Prostate gland (tissue), 2 donors: ENCODE results near the gene EBF3. TPM values are rescaled to one million over a fixed set of nuclear protein-coding genes. Genes with fewer than 3 reads are reported as not detected.

Source experiments
- DNase-seq: peaks from one replicate; pipeline ENCODE4 v3.0.0-alpha.2; 2019; ENCODE audit warnings: low spot score
- H3K27ac ChIP-seq, 2 donors: fragments of 200-600 bp; sonication (generic); 2 replicates each; pipeline ENCODE4 v1.5.1; 2017 to 2019
- H3K27me3 ChIP-seq: fragments of 200-600 bp; sonication (generic); replicated peaks from 2 replicates; pipeline ENCODE4 v1.5.1; 2019; ENCODE audit not compliant: insufficient read depth
- H3K36me3 ChIP-seq, 2 donors: fragments of 200-600 bp; sonication (generic); 1 replicate in 1 of 2; 2 replicates in 1 of 2; pipeline versions ENCODE4 v1.5.1 to v1.8.1; 2017 to 2019
- H3K4me1 ChIP-seq: fragments of 200-600 bp; sonication (generic); replicated peaks from 2 replicates; pipeline ENCODE4 v1.5.1; 2019
- H3K4me3 ChIP-seq, 2 donors: fragments of 200-600 bp; sonication (generic); 2 replicates each; pipeline ENCODE4 v1.5.1; 2017 to 2019
- H3K9me3 ChIP-seq: fragments of 200-600 bp; sonication (generic); 2 replicates; pipeline ENCODE4 v1.5.1; 2017
- POLR2A ChIP-seq: fragments of 450-650 bp; IDR thresholded peaks from one replicate; pipeline ENCODE4 v1.6.1; 2016; ENCODE audit warnings: antibody characterized with exemption, mild to moderate bottlenecking
- POLR2AphosphoS5 ChIP-seq: sonication (generic); formaldehyde crosslinking; IDR thresholded peaks from one replicate; pipeline ENCODE4 v1.6.1; 2017; ENCODE audit warnings: antibody characterized with exemption
- WGBS: methylation state at CpG from one replicate; pipeline ENCODE4 v1.1.5; 2018; 5-methylcytosine and 5-hydroxymethylcytosine counted together
- intact Hi-C: fragments of 100-400 bp; cut with DNase I; formaldehyde crosslinking; loops from one replicate; pipeline ENCODE4 v1.14.2; 2022
- total RNA-seq, 2 donors: library from RNA; depleted of rRNA; stranded (reverse); fragments of >200 nt; gene quantifications; one replicate each; pipeline ENCODE4 v1.1.0, GENCODE V29; 2016
- TF ChIP-seq, protein P1 (sequence below), 4 experiments: fragments of 200-600 bp in 2 of 4; fragments of 450-650 bp in 2 of 4; sonication (generic) in 2 of 4; IDR thresholded peaks; 1 replicate in 3 of 4; 2 replicates in 1 of 4; pipeline ENCODE4 v1.5.1; 2016 to 2019; ENCODE audit warnings: antibody characterized with exemption in 4 of 4, mild to moderate bottlenecking in 2 of 4, moderate library complexity in 2 of 4

EBF3 gene
- total RNA-seq, 2 donors from 2014 or later = 1.5 to 7.8 TPM

DNA sequence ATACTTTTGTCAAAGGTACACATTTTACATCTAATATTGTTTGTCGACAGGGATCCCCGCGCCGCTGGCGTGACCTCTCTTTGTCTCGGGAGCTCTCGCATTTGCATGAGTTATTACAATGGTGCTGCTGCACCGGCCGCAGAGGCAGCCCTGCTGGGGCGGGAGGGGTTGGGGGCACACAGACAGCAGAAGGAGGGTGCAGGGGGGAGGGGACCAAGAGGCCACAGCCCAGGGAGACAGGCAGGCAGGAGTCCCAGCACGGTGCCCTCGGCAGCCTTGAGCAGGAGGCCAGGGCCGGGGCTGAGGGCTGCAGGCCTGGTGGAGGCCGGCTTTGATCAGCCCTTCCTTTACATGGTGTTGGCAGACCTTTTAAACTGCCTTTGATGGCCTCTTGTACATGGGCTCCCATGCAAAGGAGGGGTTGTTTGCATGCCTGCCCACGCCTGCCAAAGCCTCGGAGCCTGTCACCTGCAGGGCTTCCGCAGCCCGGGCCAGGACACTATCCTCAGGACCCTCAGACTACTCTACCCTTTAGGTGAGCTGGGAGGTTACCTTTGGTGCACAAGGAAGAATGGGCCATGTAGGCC is 95.5 kb downstream of the EBF3 start:
- no peak for DNase-seq
- no peak overlapping the region for H3K4me3 ChIP-seq
- 94% methylated on average over 18 of the region's 18 CpGs for WGBS
- no peaks in the 10 kb centered on the region for H3K36me3 ChIP-seq
- H3K4me1 ChIP-seq = no peaks in the 10 kb centered on the region
- H3K27me3 ChIP-seq = no peaks in the 10 kb centered on the region
- no peaks in the 10 kb centered on the region for H3K9me3 ChIP-seq
- intact Hi-C loops = no loop called here
- TF ChIP-seq, protein P1, sequence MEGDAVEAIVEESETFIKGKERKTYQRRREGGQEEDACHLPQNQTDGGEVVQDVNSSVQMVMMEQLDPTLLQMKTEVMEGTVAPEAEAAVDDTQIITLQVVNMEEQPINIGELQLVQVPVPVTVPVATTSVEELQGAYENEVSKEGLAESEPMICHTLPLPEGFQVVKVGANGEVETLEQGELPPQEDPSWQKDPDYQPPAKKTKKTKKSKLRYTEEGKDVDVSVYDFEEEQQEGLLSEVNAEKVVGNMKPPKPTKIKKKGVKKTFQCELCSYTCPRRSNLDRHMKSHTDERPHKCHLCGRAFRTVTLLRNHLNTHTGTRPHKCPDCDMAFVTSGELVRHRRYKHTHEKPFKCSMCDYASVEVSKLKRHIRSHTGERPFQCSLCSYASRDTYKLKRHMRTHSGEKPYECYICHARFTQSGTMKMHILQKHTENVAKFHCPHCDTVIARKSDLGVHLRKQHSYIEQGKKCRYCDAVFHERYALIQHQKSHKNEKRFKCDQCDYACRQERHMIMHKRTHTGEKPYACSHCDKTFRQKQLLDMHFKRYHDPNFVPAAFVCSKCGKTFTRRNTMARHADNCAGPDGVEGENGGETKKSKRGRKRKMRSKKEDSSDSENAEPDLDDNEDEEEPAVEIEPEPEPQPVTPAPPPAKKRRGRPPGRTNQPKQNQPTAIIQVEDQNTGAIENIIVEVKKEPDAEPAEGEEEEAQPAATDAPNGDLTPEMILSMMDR (IDR thresholded peaks at IDR 0.05) = no peak
- TF ChIP-seq POLR2AphosphoS5 (no peak), POLR2A (no peak)
- H3K27ac ChIP-seq = no peak overlapping the region

DNA sequence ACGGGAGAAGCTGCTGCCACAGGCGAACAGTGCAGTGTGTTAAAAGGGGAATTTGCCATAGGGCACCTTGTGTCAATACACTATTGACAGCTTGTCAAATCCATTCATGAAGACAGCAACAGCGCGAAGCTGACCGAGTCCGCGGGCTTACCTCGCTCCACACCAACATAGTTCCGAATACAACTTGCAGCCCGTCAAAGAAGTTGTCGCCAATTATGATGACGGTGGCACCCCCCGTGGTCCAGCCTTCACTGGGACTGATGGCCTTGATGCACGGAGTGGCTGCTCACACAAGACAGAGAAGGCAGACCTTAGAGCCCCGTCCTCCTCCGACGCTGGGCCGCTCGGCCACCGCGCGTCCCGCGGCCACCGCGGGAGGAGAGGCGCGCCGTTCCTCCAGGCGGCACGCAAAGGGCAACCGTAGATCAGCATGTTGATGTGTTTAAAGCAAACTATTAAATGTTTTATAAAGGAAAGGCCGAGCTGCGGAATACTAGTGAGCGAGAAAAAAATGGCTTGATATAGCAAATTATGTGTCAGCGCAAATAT is 96.4 kb downstream of the EBF3 start:
- 97% methylated on average over 36 of the region's 36 CpGs for WGBS
- no peak overlapping the region for H3K27ac ChIP-seq
- no peaks in the 10 kb centered on the region for H3K36me3 ChIP-seq
- TF ChIP-seq POLR2AphosphoS5 = no peak
- TF ChIP-seq, protein P1 (IDR thresholded peaks at IDR 0.05) = no peak
- no peak for TF ChIP-seq POLR2A
- DNase-seq = no peak
- no peak overlapping the region for H3K4me3 ChIP-seq
- H3K4me1 ChIP-seq = no peaks in the 10 kb centered on the region
- no peaks in the 10 kb centered on the region for H3K9me3 ChIP-seq
- intact Hi-C loops = no loop called here
- no peaks in the 10 kb centered on the region for H3K27me3 ChIP-seq

DNA sequence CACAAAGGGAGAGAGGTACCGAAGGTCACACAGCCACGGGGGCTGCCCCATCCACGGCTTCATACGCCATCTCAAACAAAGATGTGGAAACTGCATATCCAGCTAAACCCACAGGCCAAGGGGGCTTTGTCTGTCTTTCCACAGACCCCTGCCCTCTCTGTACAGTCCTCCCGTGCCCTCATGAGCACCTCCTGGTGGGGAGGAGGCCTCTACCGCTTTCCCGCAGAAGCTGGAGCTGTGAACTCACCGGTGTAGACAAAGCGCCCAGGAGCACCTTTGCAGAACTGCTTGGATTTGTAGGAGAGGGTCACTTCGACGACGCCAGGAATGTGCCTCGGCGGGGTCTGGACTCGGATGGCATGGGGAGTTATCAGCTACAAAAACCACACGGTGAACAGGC is 97.2 kb downstream of the EBF3 start:
- no peaks in the 10 kb centered on the region for H3K36me3 ChIP-seq
- DNase-seq = no peak
- no peak overlapping the region for H3K27ac ChIP-seq
- H3K4me3 ChIP-seq = no peak overlapping the region
- no peaks in the 10 kb centered on the region for H3K9me3 ChIP-seq
- intact Hi-C loops = no loop called here
- no peaks in the 10 kb centered on the region for H3K4me1 ChIP-seq
- WGBS = 91% methylated on average over 16 of the region's 16 CpGs
- TF ChIP-seq POLR2A (no peak), POLR2AphosphoS5 (no peak)
- TF ChIP-seq, protein P1 (IDR thresholded peaks at IDR 0.05) = no peak
- no peaks in the 10 kb centered on the region for H3K27me3 ChIP-seq

DNA sequence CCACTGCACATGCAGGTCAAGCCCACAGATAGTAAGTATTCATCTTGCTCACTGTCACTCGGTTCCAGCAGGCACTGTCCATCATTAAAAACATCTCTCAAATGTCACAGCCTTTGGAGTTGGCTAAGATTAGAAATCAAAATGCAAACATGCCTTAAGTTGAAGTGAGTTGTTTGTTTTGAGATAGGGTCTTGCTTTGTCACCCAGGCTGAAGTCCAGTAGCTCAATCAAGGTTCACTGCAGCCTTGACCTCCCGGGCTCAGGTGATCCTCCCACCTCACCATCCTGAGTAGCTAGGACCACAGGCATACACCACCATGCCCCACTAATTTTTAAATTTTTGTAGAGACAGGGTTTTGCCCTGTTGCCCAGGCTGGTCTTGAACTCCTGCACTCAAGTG is 98.1 kb downstream of the EBF3 start:
- intact Hi-C loops = no loop called here
- no peaks in the 10 kb centered on the region for H3K27me3 ChIP-seq
- no peak overlapping the region for H3K4me3 ChIP-seq
- no peak for TF ChIP-seq POLR2AphosphoS5
- TF ChIP-seq, protein P1 (IDR thresholded peaks at IDR 0.05) = no peak
- no peak for DNase-seq
- H3K27ac ChIP-seq = no peak overlapping the region
- no peaks in the 10 kb centered on the region for H3K36me3 ChIP-seq
- WGBS = 96% methylated on average over 2 of the region's 2 CpGs
- H3K9me3 ChIP-seq = no peaks in the 10 kb centered on the region
- H3K4me1 ChIP-seq = no peaks in the 10 kb centered on the region

DNA sequence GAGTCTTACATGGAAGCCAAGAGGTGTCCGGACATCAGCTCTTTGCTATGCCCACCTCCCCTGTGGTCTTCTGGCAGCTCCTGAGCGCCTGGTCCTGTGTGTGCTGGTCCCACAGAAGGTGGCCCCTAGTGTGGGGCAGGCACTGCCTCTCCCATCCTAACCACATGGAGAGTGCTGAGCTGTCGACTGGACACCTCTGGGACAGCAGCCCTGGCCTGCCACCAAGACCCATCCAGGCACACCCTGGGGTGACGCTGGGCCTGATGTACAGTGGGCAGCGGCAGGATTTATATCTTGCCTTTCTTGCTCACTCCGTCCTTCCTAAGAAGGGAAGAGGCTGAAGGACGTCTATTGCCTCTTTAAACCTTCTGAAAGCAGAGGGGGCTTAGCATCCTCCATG is 98.7 kb downstream of the EBF3 start:
- H3K27ac ChIP-seq = no peak overlapping the region
- H3K36me3 ChIP-seq = no peaks in the 10 kb centered on the region
- TF ChIP-seq POLR2AphosphoS5 (no peak), POLR2A (no peak)
- TF ChIP-seq, protein P1 (IDR thresholded peaks at IDR 0.05) = no peak
- no peaks in the 10 kb centered on the region for H3K9me3 ChIP-seq
- no peak overlapping the region for H3K4me3 ChIP-seq
- H3K4me1 ChIP-seq = no peaks in the 10 kb centered on the region
- no peak for DNase-seq
- intact Hi-C loops = no loop called here
- WGBS = 91% methylated on average over 7 of the region's 7 CpGs
- H3K27me3 ChIP-seq = no peaks in the 10 kb centered on the region
